ENCODE results near the gene MAP2K4.

The MAP2K4 gene

DNA sequence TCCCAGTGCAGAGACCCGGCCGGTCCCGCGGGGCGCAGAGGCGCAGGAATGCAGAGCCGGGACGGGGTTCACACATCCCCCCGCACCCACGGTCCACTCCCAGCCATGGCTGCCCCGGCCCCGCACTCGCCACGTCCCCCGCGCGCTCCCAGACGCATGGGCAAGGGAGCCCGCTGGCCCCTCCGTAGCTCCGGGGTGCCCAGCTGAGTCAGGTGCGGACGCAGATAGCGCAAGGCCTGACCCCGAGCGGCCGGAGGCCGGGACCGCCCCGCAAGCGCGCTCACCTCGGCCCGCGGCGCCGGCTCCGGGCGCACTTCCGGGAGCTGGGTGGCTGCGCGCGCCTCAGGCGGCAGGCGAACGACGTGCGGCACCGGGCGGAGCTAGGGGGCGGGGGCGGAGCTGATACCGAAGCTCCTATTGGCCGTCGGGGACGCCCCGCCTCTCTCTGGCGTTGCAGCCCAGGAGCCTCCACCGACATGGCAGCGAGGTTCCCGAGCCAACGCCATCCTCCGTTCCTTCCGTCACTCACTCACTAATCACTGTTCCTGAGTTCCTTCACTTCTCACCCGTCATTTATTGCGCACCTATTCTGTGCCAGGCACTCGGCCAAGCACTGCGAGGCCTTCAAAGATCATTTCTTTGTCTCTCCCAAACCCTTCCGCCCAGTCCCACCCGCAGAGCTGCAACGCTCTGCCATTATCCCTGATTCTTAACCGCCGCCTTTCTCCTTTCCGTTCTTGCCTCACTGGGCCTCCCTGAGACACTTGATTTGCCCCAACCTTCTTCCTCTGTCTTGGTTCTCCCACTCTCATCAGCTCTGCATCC lies 23.3 kb upstream of the MAP2K4 start, which contains the start of gene ZNF18 (continued):
- TF ChIP-seq, protein P1, sequence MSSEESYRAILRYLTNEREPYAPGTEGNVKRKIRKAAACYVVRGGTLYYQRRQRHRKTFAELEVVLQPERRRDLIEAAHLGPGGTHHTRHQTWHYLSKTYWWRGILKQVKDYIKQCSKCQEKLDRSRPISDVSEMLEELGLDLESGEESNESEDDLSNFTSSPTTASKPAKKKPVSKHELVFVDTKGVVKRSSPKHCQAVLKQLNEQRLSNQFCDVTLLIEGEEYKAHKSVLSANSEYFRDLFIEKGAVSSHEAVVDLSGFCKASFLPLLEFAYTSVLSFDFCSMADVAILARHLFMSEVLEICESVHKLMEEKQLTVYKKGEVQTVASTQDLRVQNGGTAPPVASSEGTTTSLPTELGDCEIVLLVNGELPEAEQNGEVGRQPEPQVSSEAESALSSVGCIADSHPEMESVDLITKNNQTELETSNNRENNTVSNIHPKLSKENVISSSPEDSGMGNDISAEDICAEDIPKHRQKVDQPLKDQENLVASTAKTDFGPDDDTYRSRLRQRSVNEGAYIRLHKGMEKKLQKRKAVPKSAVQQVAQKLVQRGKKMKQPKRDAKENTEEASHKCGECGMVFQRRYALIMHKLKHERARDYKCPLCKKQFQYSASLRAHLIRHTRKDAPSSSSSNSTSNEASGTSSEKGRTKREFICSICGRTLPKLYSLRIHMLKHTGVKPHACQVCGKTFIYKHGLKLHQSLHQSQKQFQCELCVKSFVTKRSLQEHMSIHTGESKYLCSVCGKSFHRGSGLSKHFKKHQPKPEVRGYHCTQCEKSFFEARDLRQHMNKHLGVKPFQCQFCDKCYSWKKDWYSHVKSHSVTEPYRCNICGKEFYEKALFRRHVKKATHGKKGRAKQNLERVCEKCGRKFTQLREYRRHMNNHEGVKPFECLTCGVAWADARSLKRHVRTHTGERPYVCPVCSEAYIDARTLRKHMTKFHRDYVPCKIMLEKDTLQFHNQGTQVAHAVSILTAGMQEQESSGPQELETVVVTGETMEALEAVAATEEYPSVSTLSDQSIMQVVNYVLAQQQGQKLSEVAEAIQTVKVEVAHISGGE (tag by site-specific recombination; conservative IDR thresholded peaks at IDR 0.05; ENCODE audit: low read depth), result peak; percentile 84
- TF ChIP-seq ZNF174 (tag by site-specific recombination; IDR thresholded peaks at IDR 0.05), result no peak
- TF ChIP-seq GFI1B (tag by site-specific recombination; IDR thresholded peaks at IDR 0.05), result peak; percentile 38; the same call in 1 of the 2 replicates
- peak; percentile 89 for TF ChIP-seq ZNF561 (tag by site-specific recombination; IDR thresholded peaks at IDR 0.05; ENCODE audit: borderline replicate concordance)
- TF ChIP-seq KLF10 (tag by site-specific recombination; IDR thresholded peaks at IDR 0.05), result peak; percentile 87
- TF ChIP-seq ZNF544 (tag by site-specific recombination; IDR thresholded peaks at IDR 0.05), result no peak
- TF ChIP-seq BCL11A (tag by site-specific recombination; IDR thresholded peaks at IDR 0.05; ENCODE audit: low read depth), result no peak
- TF ChIP-seq OVOL3 (tag by site-specific recombination; IDR thresholded peaks at IDR 0.05), result no peak
- no peak for TF ChIP-seq ZNF292 (tag by site-specific recombination; IDR thresholded peaks at IDR 0.05; ENCODE audit: borderline replicate concordance, low read depth)
- TF ChIP-seq ZNF157 (tag by site-specific recombination; IDR thresholded peaks at IDR 0.05), result no peak
- TF ChIP-seq SP2 (tag by site-specific recombination; IDR thresholded peaks at IDR 0.05), result peak; percentile 85
- peak; percentile 35; the same call in 1 of the 2 replicates for TF ChIP-seq KLF16 (tag by site-specific recombination; IDR thresholded peaks at IDR 0.05)
- peak; percentile 78 for TF ChIP-seq GLI4 (tag by site-specific recombination; IDR thresholded peaks at IDR 0.05)
- no peak for TF ChIP-seq RBAK (tag by site-specific recombination; IDR thresholded peaks at IDR 0.05)
- no peak for TF ChIP-seq ZNF354C (tag by site-specific recombination; IDR thresholded peaks at IDR 0.05; ENCODE audit: borderline replicate concordance, low read depth)
- TF ChIP-seq YY1 (tag by site-specific recombination; IDR thresholded peaks at IDR 0.05), result peak; percentile 82
- TF ChIP-seq ZNF202 (tag by site-specific recombination; IDR thresholded peaks at IDR 0.05; ENCODE audit: borderline replicate concordance), result no peak
- TF ChIP-seq ZNF670 (tag by site-specific recombination; IDR thresholded peaks at IDR 0.05; ENCODE audit: low read depth), result no peak
- TF ChIP-seq, protein P2, sequence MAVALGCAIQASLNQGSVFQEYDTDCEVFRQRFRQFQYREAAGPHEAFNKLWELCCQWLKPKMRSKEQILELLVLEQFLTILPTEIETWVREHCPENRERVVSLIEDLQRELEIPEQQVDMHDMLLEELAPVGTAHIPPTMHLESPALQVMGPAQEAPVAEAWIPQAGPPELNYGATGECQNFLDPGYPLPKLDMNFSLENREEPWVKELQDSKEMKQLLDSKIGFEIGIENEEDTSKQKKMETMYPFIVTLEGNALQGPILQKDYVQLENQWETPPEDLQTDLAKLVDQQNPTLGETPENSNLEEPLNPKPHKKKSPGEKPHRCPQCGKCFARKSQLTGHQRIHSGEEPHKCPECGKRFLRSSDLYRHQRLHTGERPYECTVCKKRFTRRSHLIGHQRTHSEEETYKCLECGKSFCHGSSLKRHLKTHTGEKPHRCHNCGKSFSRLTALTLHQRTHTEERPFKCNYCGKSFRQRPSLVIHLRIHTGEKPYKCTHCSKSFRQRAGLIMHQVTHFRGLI (tag by site-specific recombination; IDR thresholded peaks at IDR 0.05), result no peak
- no peak for TF ChIP-seq ZNF549 (tag by site-specific recombination; IDR thresholded peaks at IDR 0.05)
- TF ChIP-seq, protein P3, sequence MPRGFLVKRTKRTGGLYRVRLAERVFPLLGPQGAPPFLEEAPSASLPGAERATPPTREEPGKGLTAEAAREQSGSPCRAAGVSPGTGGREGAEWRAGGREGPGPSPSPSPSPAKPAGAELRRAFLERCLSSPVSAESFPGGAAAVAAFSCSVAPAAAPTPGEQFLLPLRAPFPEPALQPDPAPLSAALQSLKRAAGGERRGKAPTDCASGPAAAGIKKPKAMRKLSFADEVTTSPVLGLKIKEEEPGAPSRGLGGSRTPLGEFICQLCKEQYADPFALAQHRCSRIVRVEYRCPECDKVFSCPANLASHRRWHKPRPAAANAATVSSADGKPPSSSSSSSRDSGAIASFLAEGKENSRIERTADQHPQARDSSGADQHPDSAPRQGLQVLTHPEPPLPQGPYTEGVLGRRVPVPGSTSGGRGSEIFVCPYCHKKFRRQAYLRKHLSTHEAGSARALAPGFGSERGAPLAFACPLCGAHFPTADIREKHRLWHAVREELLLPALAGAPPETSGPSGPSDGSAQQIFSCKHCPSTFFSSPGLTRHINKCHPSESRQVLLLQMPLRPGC (tag by site-specific recombination; IDR thresholded peaks at IDR 0.05), result peak; percentile 62
- 0 out of 2 replicates have a peak, but pooled peaks have one; percentile 23 for TF ChIP-seq ZNF664 (tag by site-specific recombination; IDR thresholded peaks at IDR 0.05)
- TF ChIP-seq ZNF501 (tag by site-specific recombination; IDR thresholded peaks at IDR 0.05), result peak; percentile 72; the same call in 1 of the 2 replicates
- peak; percentile 47 for TF ChIP-seq KLF1 (tag by site-specific recombination; IDR thresholded peaks at IDR 0.05)
- TF ChIP-seq ZNF112 (tag by site-specific recombination; IDR thresholded peaks at IDR 0.05), result no peak
- TF ChIP-seq HOXC10 (CRISPR knock-in tag; IDR thresholded peaks at IDR 0.05), result 0 out of 2 replicates have a peak, but pooled peaks have one; percentile 66
- peak; percentile 61 for TF ChIP-seq ZBTB48 (tag by site-specific recombination; IDR thresholded peaks at IDR 0.05)
- TF ChIP-seq, protein P4, sequence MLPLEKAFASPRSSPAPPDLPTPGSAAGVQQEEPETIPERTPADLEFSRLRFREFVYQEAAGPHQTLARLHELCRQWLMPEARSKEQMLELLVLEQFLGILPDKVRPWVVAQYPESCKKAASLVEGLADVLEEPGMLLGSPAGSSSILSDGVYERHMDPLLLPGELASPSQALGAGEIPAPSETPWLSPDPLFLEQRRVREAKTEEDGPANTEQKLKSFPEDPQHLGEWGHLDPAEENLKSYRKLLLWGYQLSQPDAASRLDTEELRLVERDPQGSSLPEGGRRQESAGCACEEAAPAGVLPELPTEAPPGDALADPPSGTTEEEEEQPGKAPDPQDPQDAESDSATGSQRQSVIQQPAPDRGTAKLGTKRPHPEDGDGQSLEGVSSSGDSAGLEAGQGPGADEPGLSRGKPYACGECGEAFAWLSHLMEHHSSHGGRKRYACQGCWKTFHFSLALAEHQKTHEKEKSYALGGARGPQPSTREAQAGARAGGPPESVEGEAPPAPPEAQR (tag by site-specific recombination; IDR thresholded peaks at IDR 0.05), result no peak
- TF ChIP-seq ZNF791 (tag by site-specific recombination; IDR thresholded peaks at IDR 0.05), result no peak
- no peak for TF ChIP-seq ZNF133 (tag by site-specific recombination; IDR thresholded peaks at IDR 0.05)
- TF ChIP-seq MZF1 (tag by site-specific recombination; IDR thresholded peaks at IDR 0.05; ENCODE audit: borderline replicate concordance), result peak; percentile 23; the same call in 1 of the 2 replicates
- no peak for TF ChIP-seq SETDB1 (IDR thresholded peaks at IDR 0.05; ENCODE audit: insufficient read length, low read length)
- peak; percentile 27; the same call in 1 of the 2 replicates for TF ChIP-seq ZIC2 (tag by site-specific recombination; IDR thresholded peaks at IDR 0.05)
